OCI-LY1 (cell line): ENCODE measurements around the gene GALNT18.

Experiments
- EZH2 ChIP-seq: fragments of 200-600 bp; sonication (generic), shearing (Covaris generic); IDR thresholded peaks from 2 replicates; pipeline ENCODE4 v1.8.0; 2017; ENCODE audit warnings: borderline replicate concordance, mixed run types, mild to moderate bottlenecking, antibody characterized with exemption, low read length, moderate library complexity, mixed read lengths
- TF ChIP-seq, protein P1 (sequence below): fragments of 200-600 bp; sonication (generic), shearing (Covaris generic); IDR thresholded peaks from 2 replicates; pipeline ENCODE4 v1.5.1; 2017; ENCODE audit warnings: mild to moderate bottlenecking, antibody characterized with exemption, low read length, moderate library complexity, mixed read lengths

DNA sequence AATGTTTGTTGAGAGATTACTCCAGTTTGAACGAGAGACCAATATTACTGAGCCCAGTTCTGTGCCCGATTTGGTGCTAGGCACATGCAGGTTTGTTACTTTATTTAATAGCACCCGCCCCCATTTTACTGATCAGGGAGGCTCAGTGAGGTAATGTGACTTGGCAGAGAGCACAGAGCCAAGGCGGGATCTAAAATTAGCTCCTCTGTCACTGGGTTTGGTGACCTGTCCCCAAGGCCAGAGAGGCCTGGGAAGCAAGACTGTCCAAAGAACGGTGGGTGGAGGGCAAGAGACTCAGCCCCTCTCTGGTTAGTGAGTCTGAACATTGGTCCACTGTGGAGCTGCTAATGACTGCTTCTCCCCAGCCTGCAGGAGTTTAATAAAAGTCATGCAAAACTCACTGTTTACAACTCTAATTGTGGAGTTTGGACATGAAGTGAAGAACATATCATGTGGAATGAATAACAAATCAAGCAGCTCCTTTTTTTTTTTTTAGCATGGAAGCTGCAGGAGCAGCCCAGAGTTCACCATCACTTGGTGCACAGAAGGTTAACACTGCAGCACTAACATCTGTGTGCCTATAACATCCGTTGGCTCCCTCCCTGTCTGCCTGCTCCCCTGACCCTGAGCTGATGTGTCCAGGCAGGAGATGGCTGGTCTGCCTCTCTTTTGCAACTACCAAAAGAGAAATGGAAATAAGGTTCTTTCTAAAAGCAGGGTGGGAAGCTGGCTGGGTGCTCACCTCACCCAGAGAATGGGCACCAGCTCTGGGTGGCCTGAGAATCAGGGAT is 307.7 kb downstream of the GALNT18 start:
- TF ChIP-seq, protein P1, sequence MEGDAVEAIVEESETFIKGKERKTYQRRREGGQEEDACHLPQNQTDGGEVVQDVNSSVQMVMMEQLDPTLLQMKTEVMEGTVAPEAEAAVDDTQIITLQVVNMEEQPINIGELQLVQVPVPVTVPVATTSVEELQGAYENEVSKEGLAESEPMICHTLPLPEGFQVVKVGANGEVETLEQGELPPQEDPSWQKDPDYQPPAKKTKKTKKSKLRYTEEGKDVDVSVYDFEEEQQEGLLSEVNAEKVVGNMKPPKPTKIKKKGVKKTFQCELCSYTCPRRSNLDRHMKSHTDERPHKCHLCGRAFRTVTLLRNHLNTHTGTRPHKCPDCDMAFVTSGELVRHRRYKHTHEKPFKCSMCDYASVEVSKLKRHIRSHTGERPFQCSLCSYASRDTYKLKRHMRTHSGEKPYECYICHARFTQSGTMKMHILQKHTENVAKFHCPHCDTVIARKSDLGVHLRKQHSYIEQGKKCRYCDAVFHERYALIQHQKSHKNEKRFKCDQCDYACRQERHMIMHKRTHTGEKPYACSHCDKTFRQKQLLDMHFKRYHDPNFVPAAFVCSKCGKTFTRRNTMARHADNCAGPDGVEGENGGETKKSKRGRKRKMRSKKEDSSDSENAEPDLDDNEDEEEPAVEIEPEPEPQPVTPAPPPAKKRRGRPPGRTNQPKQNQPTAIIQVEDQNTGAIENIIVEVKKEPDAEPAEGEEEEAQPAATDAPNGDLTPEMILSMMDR = no peak
- TF ChIP-seq EZH2 = no peak
